ENCODE data around the gene CNTNAP2. TPM values are rescaled to one million over a fixed set of nuclear protein-coding genes. Genes with fewer than 3 reads are reported as not detected.

The CNTNAP2 gene
- total and polyA plus RNA-seq, 11 donors: 0.01 to 2.6 (median 0.31) TPM; not detected in 3

GRCh38 chr7:148391591-148391990, 2275.0 kb downstream of the CNTNAP2 start:
- 68 to 73% (median 70%) methylated on average over 4 of the region's 4 CpGs for WGBS, 4 donors
- TF ChIP-seq POLR2A (IDR thresholded peaks at IDR 0.05) (no peak), CTCF (IDR thresholded peaks at IDR 0.05) (no peak)
- H3K36me3 ChIP-seq: no peaks in the 10 kb centered on the region
- peaks cover 0 to 25% (median 8%) of the 10 kb centered on the region in 9 donors for H3K27me3 ChIP-seq
- DNase-seq (no peak), ATAC-seq (no peak)
- no peak overlapping the region for H3K4me3 ChIP-seq
- no peak overlapping the region for H3K27ac ChIP-seq
- intact Hi-C loops (cut with DNase I): no loop called here
- H3K4me1 ChIP-seq: no peaks in the 10 kb centered on the region
- H3K9me3 ChIP-seq: no peaks in the 10 kb centered on the region

GRCh38 chr7:148394582-148394981, 2278.0 kb downstream of the CNTNAP2 start:
- no peak for ATAC-seq

GRCh38 chr7:148395352-148395811, 2278.8 kb downstream of the CNTNAP2 start:
- ATAC-seq (no peak), DNase-seq (no peak)
- no peak overlapping the region for H3K27ac ChIP-seq
- no peak for TF ChIP-seq CTCF (IDR thresholded peaks at IDR 0.05)
- no peak for TF ChIP-seq POLR2A (IDR thresholded peaks at IDR 0.05)
- WGBS, 4 donors: 47 to 54% (median 53%) methylated on average over 7 of the region's 7 CpGs
- H3K27me3 ChIP-seq: peaks cover 0 to 54% (median 16%) of the 10 kb centered on the region in 9 donors
- H3K4me3 ChIP-seq: no peak overlapping the region
- no peaks in the 10 kb centered on the region for H3K36me3 ChIP-seq
- no peaks in the 10 kb centered on the region for H3K4me1 ChIP-seq
- intact Hi-C loops (cut with DNase I): no loop called here
- no peaks in the 10 kb centered on the region for H3K9me3 ChIP-seq

More at GRCh38 chr7:148394582-148394981, 2278.0 kb downstream of the CNTNAP2 start:
- Histone ChIP-seq H3K4me1 (no peaks in the 10 kb centered on the region), H3K4me3 (no peak overlapping the region), H3K27me3 (peaks cover 0 to 48% (median 20%) of the 10 kb centered on the region in 9 donors), H3K36me3 (no peaks in the 10 kb centered on the region), H3K27ac (no peak overlapping the region), H3K9me3 (no peaks in the 10 kb centered on the region)
- intact Hi-C loops (cut with DNase I): no loop called here
- no peak for DNase-seq
- WGBS, 4 donors: 59 to 63% (median 60%) methylated on average over 3 of the region's 3 CpGs
- TF ChIP-seq POLR2A (IDR thresholded peaks at IDR 0.05) (no peak), CTCF (IDR thresholded peaks at IDR 0.05) (no peak)

- H3K27me3 ChIP-seq: peaks cover 0 to 60% (median 16%) of the 10 kb centered on the region in 9 donors
- DNase-seq (no peak), ATAC-seq (no peak)
- H3K9me3 ChIP-seq: no peaks in the 10 kb centered on the region
- no peaks in the 10 kb centered on the region for H3K4me1 ChIP-seq
- H3K36me3 ChIP-seq: no peaks in the 10 kb centered on the region
- WGBS, 4 donors: 44 to 48% (median 46%) methylated on average over 12 of the region's 12 CpGs
- TF ChIP-seq CTCF (IDR thresholded peaks at IDR 0.05) (no peak), POLR2A (IDR thresholded peaks at IDR 0.05) (no peak)
- intact Hi-C loops (cut with DNase I): no loop called here
- no peak overlapping the region for H3K27ac ChIP-seq
- no peak overlapping the region for H3K4me3 ChIP-seq
Measured at GRCh38 chr7:148395990-148396716, 2279.6 kb downstream of the CNTNAP2 start.

All from heart left ventricle (tissue), 16 donors.